HepG2 (cell line): ENCODE measurements around the gene SMARCD1. TPM values are rescaled to one million over a fixed set of nuclear protein-coding genes. Genes with fewer than 3 reads are reported as not detected.

Experiments used
- BRD4 ChIP-seq: sonication (generic); formaldehyde crosslinking; IDR thresholded peaks from 2 replicates; pipeline ENCODE4 v1.4.0; 2020; ENCODE audit warnings: missing genetic modification reagents
- SNAPC5 ChIP-seq: sonication (generic); formaldehyde crosslinking; IDR thresholded peaks from 2 replicates; pipeline ENCODE4 v1.8.1; 2023; ENCODE audit warnings: mild to moderate bottlenecking, missing genetic modification reagents, borderline replicate concordance
- TRIM22 ChIP-seq: fragments of 450-650 bp; IDR thresholded peaks from 2 replicates; pipeline ENCODE4 v1.6.1; 2017
- ZBTB4 ChIP-seq: sonication (generic); formaldehyde crosslinking; IDR thresholded peaks from 2 replicates; pipeline ENCODE4 v1.4.0; 2020; ENCODE audit warnings: missing genetic modification reagents, mild to moderate bottlenecking, borderline replicate concordance
- ZBTB40 ChIP-seq, 2 experiments: fragments of 450-650 bp in 1 of 2; sonication (generic) in 1 of 2; formaldehyde crosslinking in 1 of 2; IDR thresholded peaks; 2 replicates each; pipeline versions ENCODE4 v1.6.1 to v1.8.0; 2016 to 2022; ENCODE audit warnings: antibody characterized with exemption in 1 of 2, mild to moderate bottlenecking in 1 of 2, missing genetic modification reagents in 1 of 2
- ZNF101 ChIP-seq: sonication (generic); formaldehyde crosslinking; IDR thresholded peaks from 2 replicates; pipeline ENCODE4 v1.4.0; 2020; ENCODE audit warnings: mild to moderate bottlenecking, low read depth, missing genetic modification reagents, borderline replicate concordance
- ZNF281 ChIP-seq: sonication (generic); formaldehyde crosslinking; IDR thresholded peaks from 2 replicates; pipeline ENCODE4 v1.4.0; 2020; ENCODE audit warnings: missing genetic modification reagents, borderline replicate concordance
- ZSCAN5A ChIP-seq: sonication (generic); formaldehyde crosslinking; IDR thresholded peaks from 2 replicates; pipeline ENCODE4 v1.8.0; 2022; ENCODE audit warnings: mild to moderate bottlenecking, missing genetic modification reagents, borderline replicate concordance
- polyA plus RNA-seq, 8 experiments: library from polyadenylated mRNA; depleted of rRNA in 3 of 8; stranded (reverse) in 7 of 8; unstranded in 1 of 8; fragments of >200 nt; fragmentation: Illumina TruSeq in 4 of 8; extraction: Trizol in 4 of 8; gene quantifications; 2 replicates each; pipeline versions ENCODE4 v1.2.1 to v1.2.3, GENCODE V29; 2011 to 2016; ENCODE audit warnings: low read depth in 4 of 8, missing spikeins in 1 of 8, mixed read lengths in 1 of 8; ENCODE audit not compliant: insufficient read depth in 1 of 8
- total RNA-seq, 5 experiments: library from RNA; depleted of rRNA; stranded (reverse); fragments of >200 nt; fragmentation: Illumina TruSeq; extraction: Trizol; gene quantifications; 2 replicates each; pipeline ENCODE4 v1.2.3, GENCODE V29; 2016; ENCODE audit warnings: low read depth in 1 of 5

Gene SMARCD1
- total and polyA plus RNA-seq, 2 of the 13 experiments (the other 11 are each of a cell fraction or from before 2014, with no cell fraction given): 51.7 to 54.6 TPM

- TF ChIP-seq ZBTB40 (IDR thresholded peaks at IDR 0.05) (no peak), ZBTB40 (CRISPR knock-in tag; IDR thresholded peaks at IDR 0.05) (no peak), ZSCAN5A (CRISPR knock-in tag) (no peak), SNAPC5 (CRISPR knock-in tag) (no peak), BRD4 (CRISPR knock-in tag) (no peak), ZNF101 (no peak), ZNF281 (CRISPR knock-in tag) (no peak), ZBTB4 (CRISPR knock-in tag) (no peak), TRIM22 (no peak)
These were observed 14.7 kb upstream of the SMARCD1 start (continued) for GRCh38 chr12:50070314-50071060.
